BJ (cell line): ENCODE measurements around the gene CRTAC1. TPM values are rescaled to one million over a fixed set of nuclear protein-coding genes. Genes with fewer than 3 reads are reported as not detected.

ENCODE experiments used
- CTCF ChIA-PET: fragments of 350-600 bp; formaldehyde crosslinking; extraction: SDS; loops from one replicate; lab custom pipeline; 2021; ENCODE audit warnings: antibody characterized with exemption, inconsistent platforms; lab: Yijun Ruan, JAX
- POLR2A ChIA-PET: fragments of 300-600 bp; sonication (Branson Sonifier 250); formaldehyde crosslinking; extraction: SDS; loops from one replicate; lab custom pipeline; 2021; ENCODE audit warnings: antibody characterized with exemption; lab: Charles Lee
- DNase-seq: peaks from one replicate; pipeline ENCODE4 v3.0.0-alpha.2; 2011; ENCODE audit warnings: low read depth
- H3K27me3 ChIP-seq: 2 replicates; pipeline ENCODE4 v1.6.0; 2011; ENCODE audit warnings: low read length; ENCODE audit not compliant: control insufficient read depth, insufficient read depth
- H3K36me3 ChIP-seq: 2 replicates; pipeline ENCODE4 v1.5.1; 2011; ENCODE audit warnings: low read length; ENCODE audit not compliant: control insufficient read depth, insufficient read depth
- H3K4me3 ChIP-seq: 2 replicates; pipeline ENCODE4 v1.5.1; 2011; ENCODE audit warnings: low read depth, mild to moderate bottlenecking, control low read depth, low read length
- CTCF ChIP-seq: IDR thresholded peaks from 2 replicates; pipeline ENCODE4 v1.5.1; 2011; ENCODE audit warnings: low read depth, mild to moderate bottlenecking, control low read depth, inconsistent platforms, low read length, moderate library complexity; ENCODE audit not compliant: insufficient read depth
- polyA plus RNA-seq: library from polyadenylated mRNA; depleted of rRNA; stranded (reverse); fragments of >200 nt; gene quantifications from 2 replicates; pipeline ENCODE4 v1.2.3, GENCODE V29; 2011

The CRTAC1 gene
- polyA plus RNA-seq, 1 experiment: not detected

- Histone ChIP-seq H3K4me3 (no peak overlapping the region), H3K27me3 (no peaks in the 10 kb centered on the region; the same call in 1 of the 2 replicates), H3K36me3 (no peaks in the 10 kb centered on the region)
- no peak for TF ChIP-seq CTCF
- ChIA-PET CTCF (interaction anchor here (1.0 kb wide), 1 partner anchor 98 kb away, joined by 3 read pairs; no protein-coding TSS in a partner anchor), POLR2A (no interaction called here)
- DNase-seq: no peak
Measured at GRCh38 chr10:98012644-98013043, 17.8 kb downstream of the CRTAC1 start.

GRCh38 chr10:98010939-98011685 lies 19.3 kb downstream of the CRTAC1 start:
- DNase-seq: no peak
- Histone ChIP-seq H3K27me3 (no peaks in the 10 kb centered on the region), H3K36me3 (no peaks in the 10 kb centered on the region), H3K4me3 (no peak overlapping the region)
- no peak for TF ChIP-seq CTCF
- POLR2A ChIA-PET: no interaction called here
- CTCF ChIA-PET: interaction anchor here (1.6 kb wide), 1 partner anchor 30 kb away, joined by 4 read pairs; no protein-coding TSS in a partner anchor

GRCh38 chr10:98006266-98006665 lies 24.2 kb downstream of the CRTAC1 start:
- H3K4me3 ChIP-seq: no peak overlapping the region
- ChIA-PET POLR2A (no interaction called here), CTCF (interaction anchor here (1.0 to 1.1 kb wide), 3 partner anchors 22 to 91 kb away, joined by 3 read pairs; no protein-coding TSS in a partner anchor)
- TF ChIP-seq CTCF: no peak
- H3K36me3 ChIP-seq: no peaks in the 10 kb centered on the region
- H3K27me3 ChIP-seq: no peaks in the 10 kb centered on the region
- no peak for DNase-seq

GRCh38 chr10:98001736-98002135 lies 28.7 kb downstream of the CRTAC1 start:
- no peak for DNase-seq
- TF ChIP-seq CTCF: no peak
- Histone ChIP-seq H3K36me3 (no peaks in the 10 kb centered on the region), H3K4me3 (no peak overlapping the region), H3K27me3 (no peaks in the 10 kb centered on the region)
- ChIA-PET CTCF (interaction anchor here (1.1 kb wide), 1 partner anchor 87 kb away, joined by 3 read pairs; no protein-coding TSS in a partner anchor), POLR2A (no interaction called here)

GRCh38 chr10:98000346-98000745 lies 30.1 kb downstream of the CRTAC1 start:
- Histone ChIP-seq H3K27me3 (no peaks in the 10 kb centered on the region), H3K4me3 (no peak overlapping the region), H3K36me3 (no peaks in the 10 kb centered on the region)
- no peak for DNase-seq
- no peak for TF ChIP-seq CTCF
- ChIA-PET POLR2A (no interaction called here), CTCF (interaction anchor here (0.6 kb wide), 1 partner anchor 772 kb away, joined by 3 read pairs; no protein-coding TSS in a partner anchor)
